Calu3 (cell line): ENCODE results near the gene TMEM184A. TPM values are rescaled to one million over a fixed set of nuclear protein-coding genes. Genes with fewer than 3 reads are reported as not detected.

Experiments
- BruUV-seq: library from RNA; stranded (reverse); fragments of 400-500 nt; replicated peaks from 2 replicates; lab custom pipeline; 2021; lab: Mats Ljungman, UMichigan
- CTCF ChIA-PET: fragments of 300-600 bp; sonication (Branson Sonifier 250); formaldehyde crosslinking; loops from one replicate; lab custom pipeline; 2022; ENCODE audit warnings: antibody characterized with exemption; lab: Charles Lee
- DNase-seq: peaks from one replicate; pipeline ENCODE4 v3.0.0; 2022
- H3K27ac Mint-ChIP-seq: one replicate; pipeline ENCODE4 v1.8.0; 2022; ENCODE audit warnings: mixed read lengths; ENCODE audit not compliant: unreplicated experiment
- H3K27me3 Mint-ChIP-seq: one replicate; pipeline ENCODE4 v1.8.0; 2022; ENCODE audit warnings: mixed read lengths; ENCODE audit not compliant: unreplicated experiment
- H3K36me3 Mint-ChIP-seq: one replicate; pipeline ENCODE4 v1.8.0; 2022; ENCODE audit warnings: mild to moderate bottlenecking, moderate library complexity, mixed read lengths; ENCODE audit not compliant: insufficient read depth, unreplicated experiment
- H3K4me1 Mint-ChIP-seq: one replicate; pipeline ENCODE4 v1.8.0; 2022; ENCODE audit warnings: mild to moderate bottlenecking, low read depth, mixed read lengths; ENCODE audit not compliant: unreplicated experiment
- H3K4me3 Mint-ChIP-seq: one replicate; pipeline ENCODE4 v1.8.0; 2022; ENCODE audit warnings: mild to moderate bottlenecking, low read depth, moderate library complexity, mixed read lengths; ENCODE audit not compliant: unreplicated experiment
- H3K9me3 Mint-ChIP-seq: one replicate; pipeline ENCODE4 v1.8.0; 2022; ENCODE audit warnings: low read depth, mixed read lengths; ENCODE audit not compliant: unreplicated experiment
- CTCF ChIP-seq: fragments of 200-600 bp; IDR thresholded peaks from one replicate; pipeline ENCODE4 v1.8.0; 2022; ENCODE audit warnings: antibody characterized with exemption; ENCODE audit not compliant: unreplicated experiment
- intact Hi-C: fragments of 100-400 bp; cut with micrococcal nuclease; formaldehyde crosslinking; loops from one replicate; pipeline ENCODE4 v1.10.0; 2022; ENCODE audit not compliant: unreplicated experiment
- total RNA-seq: library from RNA; stranded (reverse); gene quantifications from 2 replicates; pipeline ENCODE4 v1.2.3, GENCODE V29; 2022

The TMEM184A gene
- total RNA-seq, 1 experiment from 2014 or later, result 61.9 TPM

GRCh38 chr7:1512781-1513656 lies 43.0 kb downstream of the TMEM184A start:
- DNase-seq, result peak; percentile 59
- Mint-ChIP-seq H3K36me3 (peaks cover 19% of the 10 kb centered on the region), H3K9me3 (no peaks in the 10 kb centered on the region), H3K4me1 (peaks cover 20% of the 10 kb centered on the region), H3K27me3 (no peaks in the 10 kb centered on the region), H3K27ac (no peak overlapping the region), H3K4me3 (no peak overlapping the region)
- intact Hi-C loops, result no loop called here
- CTCF ChIA-PET, result interaction anchor here (1.7 kb wide), 1 partner anchor 43 kb away, joined by 6 read pairs; the partner anchor contains the start of gene TMEM184A
- no TSS peak for BruUV-seq
- no peak for TF ChIP-seq CTCF

DNA sequence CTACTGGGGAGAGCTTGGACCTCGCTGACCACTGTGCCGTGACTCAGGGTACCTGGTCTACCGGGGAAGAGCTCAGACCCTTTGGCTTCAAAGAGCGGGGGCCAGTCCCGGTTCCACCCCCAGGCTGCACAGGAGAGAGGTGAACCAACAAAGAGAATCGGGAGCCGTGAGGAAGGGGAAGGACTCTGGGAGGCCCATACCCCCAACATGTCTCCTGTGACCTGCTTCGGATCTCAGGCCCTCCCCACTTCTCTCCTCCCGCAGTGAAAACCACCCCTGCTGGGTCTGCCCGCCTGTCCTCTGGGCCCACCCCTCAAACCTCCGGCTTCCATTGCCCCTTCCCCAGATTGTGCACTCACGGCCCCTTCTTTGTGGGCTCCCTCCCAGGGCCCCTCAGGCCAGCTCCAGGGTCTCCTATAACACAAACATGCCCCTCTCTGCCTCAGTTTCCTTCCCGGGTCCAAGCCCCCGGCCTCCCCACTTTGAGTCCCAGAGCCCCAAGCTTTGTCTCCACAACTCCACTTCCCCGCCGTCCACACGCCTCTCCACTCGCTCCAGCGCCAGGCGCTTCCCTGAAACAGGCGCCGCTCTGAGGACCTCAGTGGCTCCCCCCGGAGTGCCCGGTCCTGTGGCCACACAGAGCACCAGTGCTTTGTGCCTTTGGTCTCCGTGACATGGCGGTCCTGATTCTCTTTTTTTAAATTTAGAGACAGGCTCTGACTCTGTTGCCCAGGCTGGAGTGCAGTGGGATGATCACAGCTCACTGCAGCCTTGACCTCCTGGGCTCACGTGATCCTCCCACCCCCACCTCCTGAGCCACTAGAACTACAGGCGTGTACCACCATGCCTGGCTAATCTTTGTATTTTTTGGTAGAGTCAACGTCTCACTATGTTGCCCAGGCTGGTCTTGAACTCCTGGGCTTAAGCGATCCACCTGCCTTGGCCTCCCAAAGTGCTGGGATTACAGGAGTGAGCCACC lies 44.3 kb downstream of the TMEM184A start:
- H3K27me3 Mint-ChIP-seq, result no peaks in the 10 kb centered on the region
- intact Hi-C loops, result no loop called here
- H3K27ac Mint-ChIP-seq, result no peak overlapping the region
- H3K36me3 Mint-ChIP-seq, result peaks cover 22% of the 10 kb centered on the region
- no peak for TF ChIP-seq CTCF
- no peak overlapping the region for H3K4me3 Mint-ChIP-seq
- H3K4me1 Mint-ChIP-seq, result peaks cover 25% of the 10 kb centered on the region
- no TSS peak for BruUV-seq
- no peak for DNase-seq
- H3K9me3 Mint-ChIP-seq, result no peaks in the 10 kb centered on the region
- CTCF ChIA-PET, result interaction anchor here (1.4 kb wide), 1 partner anchor 44 kb away, joined by 3 read pairs; the partner anchor contains the start of gene TMEM184A

GRCh38 chr7:1510780-1511154 lies 45.2 kb downstream of the TMEM184A start:
- Mint-ChIP-seq H3K27ac (no peak overlapping the region), H3K36me3 (peaks cover 27% of the 10 kb centered on the region), H3K4me1 (peaks cover 25% of the 10 kb centered on the region), H3K4me3 (no peak overlapping the region), H3K27me3 (no peaks in the 10 kb centered on the region), H3K9me3 (no peaks in the 10 kb centered on the region)
- CTCF ChIA-PET, result interaction anchor here (1.4 kb wide), 1 partner anchor 45 kb away, joined by 3 read pairs; the partner anchor contains the start of gene TMEM184A
- TF ChIP-seq CTCF, result no peak
- intact Hi-C loops, result no loop called here
- no TSS peak for BruUV-seq
- no peak for DNase-seq

- Mint-ChIP-seq H3K4me1 (peaks cover 18% of the 10 kb centered on the region), H3K27me3 (no peaks in the 10 kb centered on the region), H3K27ac (no peak overlapping the region), H3K9me3 (no peaks in the 10 kb centered on the region), H3K4me3 (no peak overlapping the region), H3K36me3 (peaks cover 39% of the 10 kb centered on the region)
- CTCF ChIA-PET, result interaction anchor here (0.7 to 1.0 kb wide), 2 partner anchors 23 to 447 kb away, joined by 3 read pairs; no protein-coding TSS in a partner anchor
- intact Hi-C loops, result loop anchor here (5.0 kb wide), 1 partner anchor 48 kb away; the partner anchor contains the start of gene TMEM184A
- no peak for DNase-seq
- no peak for TF ChIP-seq CTCF
- no TSS peak for BruUV-seq
Observed at GRCh38 chr7:1509226-1509625, 46.8 kb downstream of the TMEM184A start.
